LNCAP (cell line): ENCODE measurements around the gene AJAP1.

ENCODE experiments used
- CTCF ChIP-seq: fragments of 450-650 bp; IDR thresholded peaks from 2 replicates; pipeline ENCODE4 v1.5.1; 2017; ENCODE audit warnings: mild to moderate bottlenecking

AJAP1 gene

GRCh38 chr1:4653796-4654725 lies at the start of gene AJAP1:
Gene AJAP1 (plus strand): TSS chr1:4654609. CDS start chr1:4655426, 817 bp downstream.
- no peak for TF ChIP-seq CTCF

GRCh38 chr1:4605158-4605557 lies 49.3 kb upstream of the AJAP1 start:
- no peak for TF ChIP-seq CTCF

GRCh38 chr1:4611563-4612341 lies 42.7 kb upstream of the AJAP1 start:
- no peak for TF ChIP-seq CTCF

- TF ChIP-seq CTCF: no peak
Observed at GRCh38 chr1:4612991-4613390, 41.4 kb upstream of the AJAP1 start.

- no peak for TF ChIP-seq CTCF
Observed at GRCh38 chr1:4613606-4614370, 40.6 kb upstream of the AJAP1 start.

- TF ChIP-seq CTCF: no peak
Observed at GRCh38 chr1:4614371-4615137, 39.9 kb upstream of the AJAP1 start.

GRCh38 chr1:4615138-4615470 lies 39.3 kb upstream of the AJAP1 start:
- no peak for TF ChIP-seq CTCF
